Osteoblast (primary cell): Measurements from ENCODE around the gene CACNA1E. TPM values are rescaled to one million over a fixed set of nuclear protein-coding genes. Genes with fewer than 3 reads are reported as not detected.

Experiments
- DNase-seq: peaks from one replicate; pipeline ENCODE4 v3.0.0; 2011; ENCODE audit warnings: low spot score, mixed read lengths; ENCODE audit not compliant: insufficient read length; ENCODE audit errors: missing footprints
- H2AFZ ChIP-seq: 2 replicates; pipeline ENCODE4 v1.6.0; 2011; ENCODE audit warnings: mild to moderate bottlenecking, low read length
- H3K27ac ChIP-seq: 2 replicates; pipeline ENCODE4 v1.5.1; 2011; ENCODE audit warnings: mild to moderate bottlenecking, low read depth, low read length, moderate library complexity
- H3K27me3 ChIP-seq: 2 replicates; pipeline ENCODE4 v1.6.0; 2012; ENCODE audit warnings: mild to moderate bottlenecking, control low read depth, inconsistent platforms, low read length, moderate library complexity; ENCODE audit not compliant: insufficient read depth
- H3K36me3 ChIP-seq: 2 replicates; pipeline ENCODE4 v1.5.1; 2011; ENCODE audit warnings: mild to moderate bottlenecking, low read length, control low read depth, moderate library complexity; ENCODE audit not compliant: insufficient read depth
- H3K4me1 ChIP-seq: 2 replicates; pipeline ENCODE4 v1.5.1; 2011; ENCODE audit warnings: mild to moderate bottlenecking, low read length, control low read depth, moderate library complexity; ENCODE audit not compliant: insufficient read depth
- H3K4me2 ChIP-seq: 2 replicates; pipeline ENCODE4 v1.6.0; 2011; ENCODE audit warnings: mild to moderate bottlenecking, low read length; ENCODE audit not compliant: insufficient read depth
- H3K4me3 ChIP-seq: fragments of 200-600 bp; sonication (generic); 3 replicates; pipeline ENCODE4 v1.5.1; 2012; ENCODE audit warnings: mild to moderate bottlenecking, low read length, inconsistent platforms; ENCODE audit not compliant: insufficient read depth
- H3K79me2 ChIP-seq: 2 replicates; pipeline ENCODE4 v1.6.0; 2012; ENCODE audit warnings: mild to moderate bottlenecking, low read length, control low read depth, inconsistent platforms; ENCODE audit not compliant: insufficient read depth
- H3K9me3 ChIP-seq: 2 replicates; pipeline ENCODE4 v1.5.1; 2011; ENCODE audit warnings: low read depth, low read length, control low read depth
- H4K20me1 ChIP-seq: 2 replicates; pipeline ENCODE4 v1.6.0; 2012; ENCODE audit warnings: mild to moderate bottlenecking, low read length, control low read depth; ENCODE audit not compliant: insufficient read depth
- CTCF ChIP-seq: IDR thresholded peaks from 2 replicates; pipeline ENCODE4 v1.5.1; 2011; ENCODE audit warnings: mild to moderate bottlenecking, low read depth, low read length, moderate library complexity; ENCODE audit errors: extremely low read depth
- total RNA-seq: library from RNA; depleted of rRNA; stranded (reverse); fragments of >200 nt; gene quantifications from 2 replicates; pipeline ENCODE4 v1.2.3, GENCODE V29; 2012

Gene CACNA1E
- total RNA-seq, 1 donor = under 0.01 TPM

GRCh38 chr1:181711820-181712219 lies 228.5 kb downstream of the CACNA1E start:
- Histone ChIP-seq H3K4me1 (no peaks in the 10 kb centered on the region), H3K27me3 (no peaks in the 10 kb centered on the region), H4K20me1 (no peaks in the 10 kb centered on the region), H3K79me2 (no peaks in the 10 kb centered on the region), H2AFZ (no peak overlapping the region), H3K9me3 (no peaks in the 10 kb centered on the region), H3K36me3 (no peaks in the 10 kb centered on the region), H3K4me2 (no peak overlapping the region), H3K4me3 (no peak overlapping the region), H3K27ac (no peak overlapping the region)
- DNase-seq = no peak
- no peak for TF ChIP-seq CTCF

GRCh38 chr1:181712711-181713110 lies 229.4 kb downstream of the CACNA1E start:
- Histone ChIP-seq H2AFZ (no peak overlapping the region), H3K4me2 (no peak overlapping the region), H4K20me1 (no peaks in the 10 kb centered on the region), H3K9me3 (no peaks in the 10 kb centered on the region), H3K79me2 (no peaks in the 10 kb centered on the region), H3K36me3 (no peaks in the 10 kb centered on the region), H3K27me3 (no peaks in the 10 kb centered on the region), H3K4me1 (no peaks in the 10 kb centered on the region), H3K27ac (no peak overlapping the region), H3K4me3 (no peak overlapping the region)
- no peak for TF ChIP-seq CTCF
- no peak for DNase-seq

- no peak overlapping the region for H3K27ac ChIP-seq
- H2AFZ ChIP-seq = no peak overlapping the region
- no peak overlapping the region for H3K4me3 ChIP-seq
- TF ChIP-seq CTCF = no peak
- no peak overlapping the region for H3K4me2 ChIP-seq
- H3K36me3 ChIP-seq = no peaks in the 10 kb centered on the region
- no peaks in the 10 kb centered on the region for H3K27me3 ChIP-seq
- DNase-seq = no peak
- no peaks in the 10 kb centered on the region for H3K9me3 ChIP-seq
- H3K79me2 ChIP-seq = no peaks in the 10 kb centered on the region
- H4K20me1 ChIP-seq = no peaks in the 10 kb centered on the region
- no peaks in the 10 kb centered on the region for H3K4me1 ChIP-seq
Measured at GRCh38 chr1:181714428-181714827, 231.1 kb downstream of the CACNA1E start.

GRCh38 chr1:181718034-181718433 lies 234.7 kb downstream of the CACNA1E start:
- Histone ChIP-seq H4K20me1 (no peaks in the 10 kb centered on the region), H3K9me3 (no peaks in the 10 kb centered on the region), H3K36me3 (no peaks in the 10 kb centered on the region), H3K4me1 (no peaks in the 10 kb centered on the region), H3K27me3 (no peaks in the 10 kb centered on the region), H3K27ac (no peak overlapping the region), H3K79me2 (no peaks in the 10 kb centered on the region), H3K4me3 (no peak overlapping the region), H2AFZ (no peak overlapping the region), H3K4me2 (no peak overlapping the region)
- DNase-seq = no peak
- no peak for TF ChIP-seq CTCF
